OCI-LY7 (cell line): ENCODE data around the gene CPB1. TPM values are rescaled to one million over a fixed set of nuclear protein-coding genes. Genes with fewer than 3 reads are reported as not detected.
A peak's percentile ranks its signal among the peaks of the same experiment; 100 is the strongest.

Source experiments
- BruUV-seq: library from RNA; stranded (reverse); fragments of 400-500 nt; replicated peaks from 2 replicates; lab custom pipeline; 2021; lab: Mats Ljungman, UMichigan
- CTCF ChIA-PET: fragments of 300-600 bp; sonication (Branson Sonifier 250); formaldehyde crosslinking; loops from one replicate; lab custom pipeline; 2022; ENCODE audit warnings: antibody characterized with exemption; ENCODE audit not compliant: unreplicated experiment; lab: Charles Lee
- POLR2A ChIA-PET: fragments of 300-600 bp; sonication (Branson Sonifier 250); formaldehyde crosslinking; loops from one replicate; lab custom pipeline; 2022; ENCODE audit warnings: antibody characterized with exemption; lab: Charles Lee
- DNase-seq: peaks from one replicate; pipeline ENCODE4 v3.0.0-alpha.2; 2015; ENCODE audit warnings: low spot score
- H2AFZ ChIP-seq: fragments of 200-600 bp; sonication (generic), shearing (Covaris generic); 2 replicates; pipeline ENCODE4 v1.6.1; 2014; ENCODE audit warnings: mild to moderate bottlenecking, antibody characterized with exemption, low read length, moderate library complexity
- H3K27ac ChIP-seq: fragments of 200-600 bp; sonication (generic); 2 replicates; pipeline ENCODE4 v1.5.1; 2014; ENCODE audit warnings: mixed run types, low read depth, mild to moderate bottlenecking, moderate library complexity, low read length, inconsistent platforms; ENCODE audit not compliant: poor library complexity, severe bottlenecking
- H3K36me3 ChIP-seq: fragments of 200-600 bp; sonication (generic); 2 replicates; pipeline ENCODE4 v1.6.1; 2014; ENCODE audit warnings: mild to moderate bottlenecking, antibody characterized with exemption, low read length, moderate library complexity, mixed read lengths; ENCODE audit not compliant: insufficient read depth
- H3K4me1 ChIP-seq: fragments of 200-600 bp; sonication (generic); 2 replicates; pipeline ENCODE4 v1.5.1; 2014; ENCODE audit warnings: mild to moderate bottlenecking, low read length; ENCODE audit not compliant: insufficient read depth, poor library complexity, severe bottlenecking
- H3K4me2 ChIP-seq: fragments of 200-600 bp; sonication (generic); 2 replicates; pipeline ENCODE4 v1.6.1; 2014; ENCODE audit warnings: mild to moderate bottlenecking, low read length
- H3K4me3 ChIP-seq: fragments of 200-600 bp; sonication (generic); 2 replicates; pipeline ENCODE4 v1.5.1; 2014; ENCODE audit warnings: mild to moderate bottlenecking, low read depth, low read length; ENCODE audit not compliant: poor library complexity, severe bottlenecking
- H3K79me2 ChIP-seq: fragments of 200-600 bp; sonication (generic); 2 replicates; pipeline ENCODE4 v1.6.1; 2016; ENCODE audit warnings: low read depth, mild to moderate bottlenecking, low read length, moderate library complexity, mixed read lengths; ENCODE audit not compliant: insufficient read depth
- H3K9me2 ChIP-seq: fragments of 200-600 bp; sonication (generic); 2 replicates; pipeline ENCODE4 v1.6.1; 2016; ENCODE audit warnings: mild to moderate bottlenecking, low read length, mixed read lengths; ENCODE audit not compliant: insufficient read depth
- H3K9me3 ChIP-seq: fragments of 200-600 bp; sonication (generic); 2 replicates; pipeline ENCODE4 v1.6.1; 2014; ENCODE audit warnings: mild to moderate bottlenecking, mixed run types, low read length, mixed read lengths
- H4K20me1 ChIP-seq: fragments of 200-600 bp; sonication (generic); 2 replicates; pipeline ENCODE4 v1.6.1; 2014; ENCODE audit warnings: mild to moderate bottlenecking, antibody characterized with exemption, low read length, moderate library complexity, mixed read lengths; ENCODE audit not compliant: insufficient read depth
- EZH2phosphoT487 ChIP-seq: fragments of 200-600 bp; sonication (generic); IDR thresholded peaks from 2 replicates; pipeline ENCODE4 v1.6.1; 2018; ENCODE audit warnings: low read depth, borderline replicate concordance, mild to moderate bottlenecking, mixed run types, antibody characterized with exemption, low read length, moderate library complexity, mixed read lengths
- intact Hi-C: fragments of 100-400 bp; cut with micrococcal nuclease; formaldehyde crosslinking; loops from one replicate; pipeline ENCODE4 v1.10.0; 2022; ENCODE audit not compliant: unreplicated experiment
- total RNA-seq, 2 experiments: library from RNA; depleted of rRNA in 1 of 2; stranded (reverse); fragments of >200 nt in 1 of 2; shearing (Covaris generic) in 1 of 2; gene quantifications; 2 replicates each; pipeline ENCODE4 v1.2.3, GENCODE V29; 2014 to 2022
- TF ChIP-seq, protein P1 (sequence below): fragments of 200-600 bp; sonication (generic); conservative IDR thresholded peaks from 2 replicates; pipeline ENCODE4 v1.5.1; 2014; ENCODE audit warnings: mild to moderate bottlenecking, antibody characterized with exemption, low read length, moderate library complexity, mixed read lengths

Gene CPB1
- total RNA-seq, 2 experiments from 2014 or later = not detected

DNA sequence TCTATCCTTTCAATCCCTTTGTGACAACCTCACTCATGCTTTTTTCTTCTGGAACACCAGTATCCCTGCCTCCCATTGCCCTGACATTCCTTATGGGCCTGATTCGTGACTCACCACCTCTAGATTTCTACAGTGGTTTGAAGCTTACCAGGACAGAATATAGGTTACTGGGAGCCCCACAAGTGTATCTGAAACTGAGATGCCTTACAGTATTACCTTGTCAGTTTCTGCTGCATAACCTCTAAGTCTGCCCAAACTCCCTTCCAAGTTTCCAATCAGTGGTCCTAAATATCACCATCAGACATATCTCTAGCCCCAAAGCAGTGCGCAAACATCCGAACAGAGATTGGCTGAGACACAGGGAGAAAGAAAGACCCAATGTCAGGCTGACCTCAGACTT lies 5.6 kb downstream of the CPB1 start:
- Histone ChIP-seq H2AFZ (no peak overlapping the region), H3K4me2 (no peak overlapping the region), H4K20me1 (no peaks in the 10 kb centered on the region)

DNA sequence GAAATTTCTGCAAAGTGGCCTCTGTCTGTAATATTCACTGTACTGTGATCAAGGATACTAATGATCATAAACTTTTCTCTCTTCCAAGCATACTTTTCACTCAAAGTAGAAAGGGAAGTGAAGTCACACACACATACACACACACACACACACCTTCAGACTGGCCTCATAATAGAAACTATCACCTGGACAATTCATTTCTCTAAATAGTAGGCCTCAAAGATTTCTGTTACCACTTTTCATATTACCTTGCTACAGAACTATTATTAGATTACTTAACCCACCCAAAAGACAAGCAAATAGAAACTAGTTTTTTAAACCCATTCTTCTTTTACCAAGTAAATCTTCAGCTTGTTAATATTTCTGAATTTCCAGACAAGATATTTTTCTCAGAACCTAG lies 12.2 kb downstream of the CPB1 start:
- Histone ChIP-seq H3K36me3 (no peaks in the 10 kb centered on the region), H4K20me1 (no peaks in the 10 kb centered on the region), H3K4me3 (no peak overlapping the region), H3K27ac (no peak overlapping the region), H2AFZ (no peak overlapping the region), H3K79me2 (no peaks in the 10 kb centered on the region), H3K4me1 (no peaks in the 10 kb centered on the region), H3K9me2 (no peaks in the 10 kb centered on the region), H3K4me2 (no peak overlapping the region), H3K9me3 (no peaks in the 10 kb centered on the region)
- ChIA-PET CTCF (no interaction called here), POLR2A (no interaction called here)
- no peak for TF ChIP-seq EZH2phosphoT487
- TF ChIP-seq, protein P1, sequence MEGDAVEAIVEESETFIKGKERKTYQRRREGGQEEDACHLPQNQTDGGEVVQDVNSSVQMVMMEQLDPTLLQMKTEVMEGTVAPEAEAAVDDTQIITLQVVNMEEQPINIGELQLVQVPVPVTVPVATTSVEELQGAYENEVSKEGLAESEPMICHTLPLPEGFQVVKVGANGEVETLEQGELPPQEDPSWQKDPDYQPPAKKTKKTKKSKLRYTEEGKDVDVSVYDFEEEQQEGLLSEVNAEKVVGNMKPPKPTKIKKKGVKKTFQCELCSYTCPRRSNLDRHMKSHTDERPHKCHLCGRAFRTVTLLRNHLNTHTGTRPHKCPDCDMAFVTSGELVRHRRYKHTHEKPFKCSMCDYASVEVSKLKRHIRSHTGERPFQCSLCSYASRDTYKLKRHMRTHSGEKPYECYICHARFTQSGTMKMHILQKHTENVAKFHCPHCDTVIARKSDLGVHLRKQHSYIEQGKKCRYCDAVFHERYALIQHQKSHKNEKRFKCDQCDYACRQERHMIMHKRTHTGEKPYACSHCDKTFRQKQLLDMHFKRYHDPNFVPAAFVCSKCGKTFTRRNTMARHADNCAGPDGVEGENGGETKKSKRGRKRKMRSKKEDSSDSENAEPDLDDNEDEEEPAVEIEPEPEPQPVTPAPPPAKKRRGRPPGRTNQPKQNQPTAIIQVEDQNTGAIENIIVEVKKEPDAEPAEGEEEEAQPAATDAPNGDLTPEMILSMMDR = no peak
- BruUV-seq = no TSS peak
- intact Hi-C loops = no loop called here
- peak; percentile 1 for DNase-seq

More for the DNA sequence above, 5.6 kb downstream of the CPB1 start:
- H3K4me3 ChIP-seq = no peak overlapping the region
- intact Hi-C loops = no loop called here
- DNase-seq = no peak
- ChIA-PET CTCF (no interaction called here), POLR2A (interaction anchor here (0.6 to 0.9 kb wide), 2 partner anchors 11 to 57 kb away, joined by 3 to 5 read pairs; no protein-coding TSS in a partner anchor)
- no peak for TF ChIP-seq EZH2phosphoT487
- TF ChIP-seq, protein P1 = no peak
- no peak overlapping the region for H3K27ac ChIP-seq
- H3K9me3 ChIP-seq = no peaks in the 10 kb centered on the region
- H3K9me2 ChIP-seq = no peaks in the 10 kb centered on the region
- no peaks in the 10 kb centered on the region for H3K4me1 ChIP-seq
- no TSS peak for BruUV-seq
- H3K79me2 ChIP-seq = no peaks in the 10 kb centered on the region
- H3K36me3 ChIP-seq = no peaks in the 10 kb centered on the region

DNA sequence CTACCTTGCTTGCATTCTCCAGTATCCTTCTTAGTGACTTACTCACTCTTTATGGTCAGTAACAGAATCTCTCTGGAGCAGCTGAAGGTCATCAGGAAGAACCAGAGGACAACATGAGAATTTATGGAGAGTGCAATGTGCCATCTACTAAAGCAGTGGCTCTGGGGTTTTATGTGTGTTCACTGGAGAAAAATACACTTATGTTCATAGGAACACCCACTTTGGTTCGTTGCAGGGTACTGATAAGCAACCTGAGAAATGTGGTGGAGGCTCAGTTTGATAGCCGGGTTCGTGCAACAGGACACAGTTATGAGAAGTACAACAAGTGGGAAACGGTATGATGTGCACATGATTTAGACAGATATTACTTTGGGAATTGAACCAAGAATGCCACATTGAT lies 12.8 kb downstream of the CPB1 start:
- no TSS peak for BruUV-seq
- H2AFZ ChIP-seq = no peak overlapping the region
- ChIA-PET CTCF (no interaction called here), POLR2A (no interaction called here)
- H3K4me1 ChIP-seq = no peaks in the 10 kb centered on the region
- no peak for DNase-seq
- H3K4me2 ChIP-seq = no peak overlapping the region
- intact Hi-C loops = no loop called here
- no peak for TF ChIP-seq EZH2phosphoT487
- TF ChIP-seq, protein P1 = no peak
- no peak overlapping the region for H3K4me3 ChIP-seq
- H3K9me3 ChIP-seq = no peaks in the 10 kb centered on the region
- H3K27ac ChIP-seq = no peak overlapping the region
- H3K9me2 ChIP-seq = no peaks in the 10 kb centered on the region
- H3K79me2 ChIP-seq = no peaks in the 10 kb centered on the region
- H4K20me1 ChIP-seq = no peaks in the 10 kb centered on the region
- no peaks in the 10 kb centered on the region for H3K36me3 ChIP-seq
